Testis (tissue), 3 donors: Measurements from ENCODE around the gene MTSS2. TPM values are rescaled to one million over a fixed set of nuclear protein-coding genes. Genes with fewer than 3 reads are reported as not detected.

Experiments
- DNase-seq: peaks from one replicate; pipeline ENCODE4 v3.0.0-alpha.2; 2019
- H3K27ac ChIP-seq, 2 donors: fragments of 200-600 bp; sonication (generic); one replicate each; pipeline ENCODE4 v1.5.1; 2019
- H3K27me3 ChIP-seq: fragments of 200-600 bp; sonication (generic); one replicate; pipeline ENCODE4 v1.5.1; 2019
- H3K36me3 ChIP-seq: fragments of 200-600 bp; sonication (generic); one replicate; pipeline ENCODE4 v1.5.1; 2017; ENCODE audit warnings: low read depth; ENCODE audit errors: missing control alignments
- H3K4me1 ChIP-seq: fragments of 200-600 bp; sonication (generic); one replicate; pipeline ENCODE4 v1.5.1; 2019
- H3K4me3 ChIP-seq, 2 donors: fragments of 200-600 bp; sonication (generic); one replicate each; pipeline ENCODE4 v1.5.1; 2017 to 2019
- H3K9me3 ChIP-seq: fragments of 200-600 bp; sonication (generic); one replicate; pipeline ENCODE4 v1.5.1; 2017
- POLR2A ChIP-seq: fragments of 450-650 bp; IDR thresholded peaks from one replicate; pipeline ENCODE4 v1.6.1; 2017; ENCODE audit warnings: antibody characterized with exemption, mild to moderate bottlenecking, moderate library complexity
- WGBS, 2 donors: methylation state at CpG; one replicate each; pipeline ENCODE4 v1.1.5; 2018; 5-methylcytosine and 5-hydroxymethylcytosine counted together
- intact Hi-C: fragments of 100-400 bp; cut with DNase I; formaldehyde crosslinking; loops from one replicate; pipeline ENCODE4 v1.15.1; 2023; ENCODE audit warnings: low total_unique reads
- polyA plus RNA-seq: library from polyadenylated mRNA; stranded (reverse); fragments of 350-450 nt; fragmentation: Illumina TruSeq; extraction: RNeasy Lipid Tissue Mini Kit (QIAGEN cat#74804); gene quantifications from one replicate; pipeline ENCODE4 v1.2.3, GENCODE V29; 2014; ENCODE audit warnings: low read depth, low replicate concordance; ENCODE audit not compliant: insufficient read depth
- total RNA-seq, 2 donors: library from RNA; depleted of rRNA; stranded (reverse); fragments of >200 nt; gene quantifications; one replicate each; pipeline ENCODE4 v1.2.3, GENCODE V29; 2016
- TF ChIP-seq, protein P1 (sequence below), 3 experiments: fragments of 450-650 bp in 2 of 3; fragments of 200-600 bp in 1 of 3; sonication (generic) in 1 of 3; IDR thresholded peaks; one replicate each; pipeline ENCODE4 v1.5.1; 2016 to 2019; ENCODE audit warnings: antibody characterized with exemption in 3 of 3, mild to moderate bottlenecking in 2 of 3, moderate library complexity in 1 of 3

Gene MTSS2
- total and polyA plus RNA-seq, 3 donors from 2014 or later = 24.6 to 28.7 (median 25.6) TPM

DNA sequence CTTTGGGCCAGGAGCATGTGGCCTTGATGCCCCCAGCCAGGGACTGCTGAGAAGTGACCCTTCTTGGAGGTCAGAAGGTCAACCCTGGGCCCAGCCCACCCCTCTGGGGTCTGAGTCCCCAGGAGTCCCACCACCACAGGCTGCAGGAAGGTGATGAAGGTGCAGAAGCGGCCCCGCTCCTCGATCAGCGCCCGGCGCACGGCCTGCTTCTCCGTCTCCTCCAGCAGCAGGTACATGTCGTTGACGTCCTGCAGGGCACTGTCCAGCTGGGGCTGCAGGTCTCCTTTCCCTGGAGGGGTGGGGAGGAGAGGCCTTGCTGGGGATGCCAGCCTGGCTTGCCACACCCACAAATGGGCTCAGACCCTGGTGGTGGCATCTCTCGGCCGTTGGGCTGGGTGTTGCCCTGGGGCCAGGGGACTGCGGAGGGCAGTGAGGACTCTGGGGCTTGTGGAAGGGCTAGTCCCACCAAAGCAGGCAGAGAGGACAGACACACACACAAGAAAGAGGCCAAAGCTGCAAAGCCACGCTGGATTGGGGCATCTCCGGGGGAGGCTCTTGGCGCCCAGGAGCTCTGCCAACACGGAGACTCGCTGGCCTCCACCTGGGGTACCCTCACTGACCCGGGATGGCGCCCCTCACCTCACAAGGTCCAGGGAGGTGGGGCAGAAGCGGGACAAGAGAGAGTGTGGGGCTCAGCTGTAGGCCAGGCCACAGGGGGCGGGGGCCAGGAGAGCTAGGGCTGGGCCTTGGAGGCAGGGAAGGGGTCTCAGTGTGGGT is 7.5 kb downstream of the MTSS2 start:
- 90 to 91% methylated on average over 9 to 22 of the region's 22 CpGs for WGBS, 2 donors
- H3K27ac ChIP-seq = no peak overlapping the region
- intact Hi-C loops = loop anchor here (5.0 kb wide), 1 partner anchor 94 kb away; no protein-coding TSS in a partner anchor
- H3K9me3 ChIP-seq = no peaks in the 10 kb centered on the region
- H3K36me3 ChIP-seq = no peaks in the 10 kb centered on the region
- H3K4me1 ChIP-seq = peaks cover 17% of the 10 kb centered on the region
- no peak for TF ChIP-seq POLR2A
- TF ChIP-seq, protein P1, sequence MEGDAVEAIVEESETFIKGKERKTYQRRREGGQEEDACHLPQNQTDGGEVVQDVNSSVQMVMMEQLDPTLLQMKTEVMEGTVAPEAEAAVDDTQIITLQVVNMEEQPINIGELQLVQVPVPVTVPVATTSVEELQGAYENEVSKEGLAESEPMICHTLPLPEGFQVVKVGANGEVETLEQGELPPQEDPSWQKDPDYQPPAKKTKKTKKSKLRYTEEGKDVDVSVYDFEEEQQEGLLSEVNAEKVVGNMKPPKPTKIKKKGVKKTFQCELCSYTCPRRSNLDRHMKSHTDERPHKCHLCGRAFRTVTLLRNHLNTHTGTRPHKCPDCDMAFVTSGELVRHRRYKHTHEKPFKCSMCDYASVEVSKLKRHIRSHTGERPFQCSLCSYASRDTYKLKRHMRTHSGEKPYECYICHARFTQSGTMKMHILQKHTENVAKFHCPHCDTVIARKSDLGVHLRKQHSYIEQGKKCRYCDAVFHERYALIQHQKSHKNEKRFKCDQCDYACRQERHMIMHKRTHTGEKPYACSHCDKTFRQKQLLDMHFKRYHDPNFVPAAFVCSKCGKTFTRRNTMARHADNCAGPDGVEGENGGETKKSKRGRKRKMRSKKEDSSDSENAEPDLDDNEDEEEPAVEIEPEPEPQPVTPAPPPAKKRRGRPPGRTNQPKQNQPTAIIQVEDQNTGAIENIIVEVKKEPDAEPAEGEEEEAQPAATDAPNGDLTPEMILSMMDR (IDR thresholded peaks at IDR 0.05) = no peak
- DNase-seq = no peak
- no peaks in the 10 kb centered on the region for H3K27me3 ChIP-seq
- H3K4me3 ChIP-seq = no peak overlapping the region

DNA sequence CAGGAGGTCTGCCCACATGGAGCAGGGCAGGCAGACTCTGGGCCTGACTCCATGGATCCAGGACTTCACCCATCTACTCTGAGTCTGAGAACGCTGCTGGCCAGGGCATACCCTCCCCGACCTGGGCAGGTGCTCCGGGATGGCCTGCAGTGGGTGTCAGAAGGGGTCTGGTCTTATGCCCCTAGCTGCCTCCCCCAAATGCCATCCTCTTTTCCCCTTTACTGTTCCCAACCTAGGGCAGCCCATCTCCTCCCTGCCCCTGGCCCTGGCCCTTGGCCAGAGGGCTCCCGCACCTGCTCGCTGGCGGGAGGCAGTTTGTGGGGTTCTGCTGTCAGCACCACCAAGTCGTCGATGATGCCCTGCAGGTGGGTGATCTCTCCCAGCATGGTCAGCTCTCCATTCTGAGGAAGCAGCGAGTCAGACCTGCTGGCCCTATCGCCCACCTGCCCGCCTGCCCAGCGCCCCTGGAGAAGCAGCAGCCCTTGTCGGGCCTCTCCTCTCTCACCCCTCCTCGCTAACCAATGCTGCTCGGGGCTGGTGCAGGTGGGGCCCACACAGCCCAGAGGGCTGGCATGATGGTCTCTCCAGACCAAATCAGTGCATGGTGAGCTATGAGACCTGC is 8.2 kb downstream of the MTSS2 start:
- no peaks in the 10 kb centered on the region for H3K36me3 ChIP-seq
- no peaks in the 10 kb centered on the region for H3K27me3 ChIP-seq
- H3K4me1 ChIP-seq = peaks cover 17% of the 10 kb centered on the region
- no peaks in the 10 kb centered on the region for H3K9me3 ChIP-seq
- no peak for DNase-seq
- intact Hi-C loops = loop anchor here (5.0 kb wide), 1 partner anchor 95 kb away; no protein-coding TSS in a partner anchor
- TF ChIP-seq, protein P1 (IDR thresholded peaks at IDR 0.05) = no peak
- no peak for TF ChIP-seq POLR2A
- H3K4me3 ChIP-seq = no peak overlapping the region
- no peak overlapping the region for H3K27ac ChIP-seq
- WGBS, 2 donors = 94 to 95% methylated on average over 8 to 15 of the region's 15 CpGs

DNA sequence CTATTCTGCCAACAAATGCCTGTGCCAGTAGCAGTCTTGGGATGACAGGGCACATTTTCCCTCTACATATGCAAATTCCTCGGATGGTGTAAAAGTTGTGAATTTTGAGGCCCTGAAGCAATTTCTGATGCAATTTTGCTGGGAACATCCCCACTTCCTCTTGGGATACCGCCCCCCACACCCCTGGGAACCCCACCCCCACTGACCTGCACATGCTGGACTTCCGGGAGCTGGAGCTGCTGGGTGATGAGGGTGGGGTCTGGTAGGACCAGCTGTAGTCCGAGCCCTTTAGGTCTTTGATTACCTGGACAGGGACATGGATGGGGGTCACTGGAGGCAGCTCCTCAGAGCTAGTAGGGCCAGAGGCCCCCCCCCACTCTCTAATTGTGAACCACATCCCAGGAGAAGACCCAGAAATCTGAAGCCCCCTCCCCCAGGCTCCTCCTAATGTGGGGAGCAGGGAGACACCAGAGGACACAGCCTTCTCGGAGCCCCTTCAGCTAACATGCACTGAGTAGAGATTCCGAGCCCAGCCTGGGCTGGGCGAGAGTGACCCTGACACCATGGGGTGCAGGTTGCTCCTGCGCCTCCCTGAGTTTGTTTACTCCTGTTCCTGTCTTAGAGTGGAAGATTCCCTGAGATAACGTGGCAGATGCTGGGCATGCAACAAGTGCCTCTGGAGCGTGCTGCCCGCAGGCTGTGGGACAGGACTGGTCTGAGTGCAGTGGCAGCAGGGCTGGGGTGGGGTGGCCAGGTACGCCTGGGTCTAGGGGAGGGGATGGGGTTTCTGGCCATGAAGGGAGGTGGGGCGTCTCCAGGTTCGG is 9.0 kb downstream of the MTSS2 start:
- Histone ChIP-seq H3K4me3 (no peak overlapping the region), H3K9me3 (no peaks in the 10 kb centered on the region), H3K36me3 (no peaks in the 10 kb centered on the region), H3K27me3 (no peaks in the 10 kb centered on the region), H3K4me1 (peaks cover 13% of the 10 kb centered on the region), H3K27ac (no peak overlapping the region)
- DNase-seq = no peak
- intact Hi-C loops = loop anchor here (5.0 kb wide), 1 partner anchor 95 kb away; no protein-coding TSS in a partner anchor
- TF ChIP-seq, protein P1 (IDR thresholded peaks at IDR 0.05) = no peak
- TF ChIP-seq POLR2A = no peak
- WGBS, 2 donors = 91 to 94% methylated on average over 3 to 14 of the region's 14 CpGs

DNA sequence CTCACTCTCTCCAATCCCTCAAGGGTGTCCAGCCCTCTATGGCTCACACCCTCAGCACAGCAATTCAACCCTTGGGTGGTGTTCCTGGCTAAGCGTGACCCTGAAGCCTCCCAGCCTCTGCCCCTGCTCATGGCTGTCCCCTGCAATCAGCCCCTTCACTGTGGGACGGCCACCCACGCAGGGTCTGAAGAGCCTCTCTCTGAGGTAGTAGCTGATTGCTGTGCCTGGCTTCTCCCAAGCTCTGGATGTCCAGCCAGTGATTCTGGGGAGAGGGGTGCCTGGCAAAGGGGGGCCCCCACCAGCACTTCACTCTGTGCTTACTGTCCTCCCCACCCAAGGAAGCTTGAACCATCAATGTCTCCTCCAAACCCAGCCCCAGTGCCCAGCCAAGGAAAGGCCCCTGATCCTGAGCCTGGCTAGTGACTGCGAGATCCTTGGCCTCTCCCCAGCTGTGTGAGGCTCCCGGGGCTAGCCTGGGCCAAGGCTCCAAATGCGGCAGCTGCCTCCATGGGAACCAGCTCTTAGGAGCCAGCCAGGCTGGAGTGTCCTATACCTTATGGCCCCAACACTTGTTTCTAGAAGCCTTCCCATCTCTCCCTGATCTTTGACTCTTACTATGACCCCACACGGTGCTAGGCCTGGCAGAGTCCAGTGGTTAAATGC is 9.9 kb downstream of the MTSS2 start:
- DNase-seq = no peak
- H3K27ac ChIP-seq = no peak overlapping the region
- H3K9me3 ChIP-seq = no peaks in the 10 kb centered on the region
- peaks cover 4% of the 10 kb centered on the region for H3K4me1 ChIP-seq
- TF ChIP-seq, protein P1 (IDR thresholded peaks at IDR 0.05) = no peak
- TF ChIP-seq POLR2A = no peak
- WGBS, 2 donors = 69 to 71% methylated on average over 7 of the region's 7 CpGs
- H3K36me3 ChIP-seq = no peaks in the 10 kb centered on the region
- H3K4me3 ChIP-seq = no peak overlapping the region
- no peaks in the 10 kb centered on the region for H3K27me3 ChIP-seq
- intact Hi-C loops = loop anchor here (5.0 kb wide), 1 partner anchor 96 kb away; no protein-coding TSS in a partner anchor
